ENCODE results near the gene CDK16. TPM values are rescaled to one million over a fixed set of nuclear protein-coding genes. Genes with fewer than 3 reads are reported as not detected.
A peak's percentile ranks its signal among the peaks of the same experiment; 100 is the strongest.

CDK16 gene
- total and polyA plus RNA-seq, 7 donors = 104 to 192 (median 150) TPM

- Histone ChIP-seq H3K4me3 (peak overlapping the region; percentile 81), H3K36me3 (ENCODE audit: insufficient read depth in 1 of 2, low read depth in 1 of 2) (peaks cover 0 to 5% of the 10 kb centered on the region in 2 donors), H3K27me3 (ENCODE audit: insufficient read depth in 3 of 3, low read length in 2 of 3) (no peaks in the 10 kb centered on the region), H3K27ac (no peak overlapping the region), H3K4me1 (peaks cover 33% of the 10 kb centered on the region), H3K9me3 (no peaks in the 10 kb centered on the region)
- intact Hi-C loops (cut with DNase I) = loop anchor here (5.0 kb wide), 2 partner anchors 330 to 835 kb away; no protein-coding TSS in a partner anchor
- peak in 1 of 2 donors; percentile 42 for DNase-seq
- TF ChIP-seq, protein P1, sequence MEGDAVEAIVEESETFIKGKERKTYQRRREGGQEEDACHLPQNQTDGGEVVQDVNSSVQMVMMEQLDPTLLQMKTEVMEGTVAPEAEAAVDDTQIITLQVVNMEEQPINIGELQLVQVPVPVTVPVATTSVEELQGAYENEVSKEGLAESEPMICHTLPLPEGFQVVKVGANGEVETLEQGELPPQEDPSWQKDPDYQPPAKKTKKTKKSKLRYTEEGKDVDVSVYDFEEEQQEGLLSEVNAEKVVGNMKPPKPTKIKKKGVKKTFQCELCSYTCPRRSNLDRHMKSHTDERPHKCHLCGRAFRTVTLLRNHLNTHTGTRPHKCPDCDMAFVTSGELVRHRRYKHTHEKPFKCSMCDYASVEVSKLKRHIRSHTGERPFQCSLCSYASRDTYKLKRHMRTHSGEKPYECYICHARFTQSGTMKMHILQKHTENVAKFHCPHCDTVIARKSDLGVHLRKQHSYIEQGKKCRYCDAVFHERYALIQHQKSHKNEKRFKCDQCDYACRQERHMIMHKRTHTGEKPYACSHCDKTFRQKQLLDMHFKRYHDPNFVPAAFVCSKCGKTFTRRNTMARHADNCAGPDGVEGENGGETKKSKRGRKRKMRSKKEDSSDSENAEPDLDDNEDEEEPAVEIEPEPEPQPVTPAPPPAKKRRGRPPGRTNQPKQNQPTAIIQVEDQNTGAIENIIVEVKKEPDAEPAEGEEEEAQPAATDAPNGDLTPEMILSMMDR (IDR thresholded peaks at IDR 0.05) = no peak
- WGBS, 3 donors = 70 to 75% (median 75%) methylated on average over 16 of the region's 16 CpGs
- no peak for ATAC-seq
These were observed 26.6 kb upstream of the CDK16 start for GRCh38 chrX:47191806-47192401.

DNA sequence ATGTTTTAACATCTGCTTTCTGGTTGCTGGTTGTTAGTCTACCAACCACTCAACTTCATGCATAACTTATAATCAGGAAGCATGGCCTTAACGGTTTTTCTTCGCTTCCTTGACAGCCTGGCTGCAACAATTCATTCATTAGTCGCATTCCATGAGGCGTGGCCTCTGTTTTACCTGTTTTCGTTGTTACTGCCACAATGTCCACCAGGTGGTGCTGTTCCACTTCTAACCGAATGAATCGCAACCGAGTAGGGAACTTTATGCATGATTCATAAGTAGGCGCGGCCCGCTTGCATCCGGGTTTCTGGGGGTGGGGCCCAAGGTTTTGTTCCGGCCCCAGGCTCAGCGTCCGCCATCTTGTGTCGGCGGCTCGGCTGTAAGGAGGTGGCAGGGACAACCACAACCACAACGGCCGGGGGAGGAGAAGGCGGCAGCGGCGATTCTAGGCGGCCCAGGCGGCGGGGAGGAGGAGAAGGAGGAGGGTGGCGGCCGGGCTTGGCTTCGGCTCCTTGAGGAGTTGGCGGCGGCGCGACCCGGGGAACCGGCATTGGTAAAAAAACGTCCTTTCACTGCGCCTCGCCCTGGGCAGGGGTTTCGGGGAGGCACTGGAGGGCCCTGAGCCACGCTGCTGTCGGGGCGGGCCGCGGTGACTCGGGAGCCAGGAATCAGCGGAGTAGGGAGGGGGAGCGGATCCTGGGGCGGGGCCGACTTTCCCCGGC lies 24.8 kb upstream of the CDK16 start, which contains the start of gene UBA1:
Gene UBA1 (plus strand): TSS at position 355 of the 719 bp plus-strand sequence. CDS start 4,974 bp downstream, outside the sequence.
- no peaks in the 10 kb centered on the region for H3K27me3 ChIP-seq (ENCODE audit: insufficient read depth in 3 of 3, low read length in 2 of 3)
- H3K4me1 ChIP-seq = peaks cover 43% of the 10 kb centered on the region
- TF ChIP-seq, protein P1 (IDR thresholded peaks at IDR 0.05) = peak; percentile 92
- H3K27ac ChIP-seq = peak within 1 kb of the TSS; percentile 97
- peaks cover 0 to 17% of the 10 kb centered on the region in 2 donors for H3K36me3 ChIP-seq (ENCODE audit: insufficient read depth in 1 of 2, low read depth in 1 of 2)
- intact Hi-C loops (cut with DNase I) = loop anchor here (1.0 to 5.0 kb wide), 4 partner anchors 191 to 834 kb away; no protein-coding TSS in a partner anchor
- 0 to 1% (median 1%) methylated on average over 19 to 48 of the region's 50 CpGs for WGBS, 3 donors
- DNase-seq (peak; percentile 96 to 98), ATAC-seq (peak; percentile 88 to 91 (median 90))
- no peaks in the 10 kb centered on the region for H3K9me3 ChIP-seq
- peak within 1 kb of the TSS; percentile 83 for H3K4me3 ChIP-seq

GRCh38 chrX:47194194-47194787 lies 24.2 kb upstream of the CDK16 start:
- ATAC-seq = peak in 1 of 4 donors; percentile 14
- DNase-seq = peak in 1 of 2 donors; percentile 47
- WGBS, 3 donors = 3 to 16% (median 5%) methylated on average over 12 to 14 of the region's 14 CpGs
- Histone ChIP-seq H3K27me3 (ENCODE audit: insufficient read depth in 3 of 3, low read length in 2 of 3) (no peaks in the 10 kb centered on the region), H3K4me3 (peak overlapping the region; percentile 83), H3K36me3 (ENCODE audit: insufficient read depth in 1 of 2, low read depth in 1 of 2) (peaks cover 0 to 23% of the 10 kb centered on the region in 2 donors), H3K9me3 (no peaks in the 10 kb centered on the region), H3K27ac (peak overlapping the region; percentile 97), H3K4me1 (peaks cover 43% of the 10 kb centered on the region)
- TF ChIP-seq, protein P1 (IDR thresholded peaks at IDR 0.05) = no peak
- intact Hi-C loops (cut with DNase I) = loop anchor here (5.0 kb wide), 2 partner anchors 328 to 833 kb away; no protein-coding TSS in a partner anchor

DNA sequence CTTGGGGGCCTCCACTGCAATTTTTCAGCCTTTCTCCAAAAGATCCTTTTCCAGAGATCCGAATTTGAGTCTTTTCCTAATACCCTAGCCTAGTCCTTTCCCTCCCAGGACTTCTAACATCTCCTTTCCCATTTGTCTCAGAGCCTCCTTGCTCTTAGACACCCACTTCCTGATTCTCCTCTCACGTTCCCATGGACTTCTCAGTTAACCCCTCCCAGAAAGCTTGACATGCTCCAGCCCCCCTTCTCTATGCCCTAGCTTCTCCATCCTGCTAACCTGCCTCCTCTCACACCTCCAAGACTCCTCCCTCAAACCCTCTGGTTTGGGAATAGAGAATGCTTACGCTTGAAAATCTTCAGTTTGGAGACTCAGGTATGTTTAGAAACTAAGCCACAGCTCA lies 22.4 kb upstream of the CDK16 start:
- Histone ChIP-seq H3K9me3 (no peaks in the 10 kb centered on the region), H3K27ac (peak overlapping the region; percentile 57), H3K27me3 (ENCODE audit: insufficient read depth in 3 of 3, low read length in 2 of 3) (no peaks in the 10 kb centered on the region), H3K36me3 (ENCODE audit: insufficient read depth in 1 of 2, low read depth in 1 of 2) (peaks cover 0 to 41% of the 10 kb centered on the region in 2 donors), H3K4me1 (peaks cover 43% of the 10 kb centered on the region), H3K4me3 (peak overlapping the region; percentile 83)
- ATAC-seq (no peak), DNase-seq (no peak)
- 37 to 64% (median 54%) methylated on average over 3 of the region's 3 CpGs for WGBS, 3 donors
- intact Hi-C loops (cut with DNase I) = loop anchor here in 1 of 2 donors (5.0 kb wide), 1 partner anchor 186 kb away; no protein-coding TSS in a partner anchor
- TF ChIP-seq, protein P1 (IDR thresholded peaks at IDR 0.05) = no peak
